GM21528 (cell line): ENCODE data around the gene ATP12A.

ENCODE experiments used
- ATAC-seq: cut with Tn5 transposase; IDR thresholded peaks from one replicate; pipeline ENCODE4 v1.9.1; 2021; ENCODE audit warnings: mild to moderate bottlenecking, moderate library complexity; ENCODE audit not compliant: unreplicated experiment, low FRiP score

The ATP12A gene

GRCh38 chr13:24724714-24725113 is 44.5 kb downstream of the ATP12A start:
- no peak for ATAC-seq

- ATAC-seq, result no peak
Measured at GRCh38 chr13:24725379-24725778, 45.2 kb downstream of the ATP12A start.

- ATAC-seq, result peak; percentile 65
Measured at GRCh38 chr13:24727731-24728601, 47.8 kb downstream of the ATP12A start.

GRCh38 chr13:24730873-24731567 is 50.8 kb downstream of the ATP12A start:
- ATAC-seq, result peak; percentile 77

GRCh38 chr13:24734950-24735349 is 54.7 kb downstream of the ATP12A start:
- no peak for ATAC-seq

GRCh38 chr13:24737042-24737441 is 56.8 kb downstream of the ATP12A start:
- ATAC-seq, result no peak

GRCh38 chr13:24738366-24738847 is 58.2 kb downstream of the ATP12A start:
- ATAC-seq, result no peak

- no peak for ATAC-seq
Measured at GRCh38 chr13:24740014-24740890, 60.0 kb downstream of the ATP12A start.

GRCh38 chr13:24741016-24741662 is 60.9 kb downstream of the ATP12A start:
- ATAC-seq, result no peak

GRCh38 chr13:24741791-24742190 is 61.6 kb downstream of the ATP12A start:
- no peak for ATAC-seq

- no peak for ATAC-seq
Measured at GRCh38 chr13:24742294-24742693, 62.1 kb downstream of the ATP12A start.

GRCh38 chr13:24742977-24743376 is 62.8 kb downstream of the ATP12A start:
- no peak for ATAC-seq

GRCh38 chr13:24744247-24744646 is 64.0 kb downstream of the ATP12A start:
- no peak for ATAC-seq

- ATAC-seq, result no peak
Measured at GRCh38 chr13:24745516-24745860, 65.3 kb downstream of the ATP12A start.

- no peak for ATAC-seq
Measured at GRCh38 chr13:24745861-24746617, 65.8 kb downstream of the ATP12A start.

- ATAC-seq, result no peak
Measured at GRCh38 chr13:24746618-24747247, 66.5 kb downstream of the ATP12A start.

- no peak for ATAC-seq
Measured at GRCh38 chr13:24747248-24748060, 67.2 kb downstream of the ATP12A start.

GRCh38 chr13:24748061-24748400 is 67.8 kb downstream of the ATP12A start:
- no peak for ATAC-seq
